Measurements from ENCODE around the gene TEDDM1.

Gene TEDDM1

DNA sequence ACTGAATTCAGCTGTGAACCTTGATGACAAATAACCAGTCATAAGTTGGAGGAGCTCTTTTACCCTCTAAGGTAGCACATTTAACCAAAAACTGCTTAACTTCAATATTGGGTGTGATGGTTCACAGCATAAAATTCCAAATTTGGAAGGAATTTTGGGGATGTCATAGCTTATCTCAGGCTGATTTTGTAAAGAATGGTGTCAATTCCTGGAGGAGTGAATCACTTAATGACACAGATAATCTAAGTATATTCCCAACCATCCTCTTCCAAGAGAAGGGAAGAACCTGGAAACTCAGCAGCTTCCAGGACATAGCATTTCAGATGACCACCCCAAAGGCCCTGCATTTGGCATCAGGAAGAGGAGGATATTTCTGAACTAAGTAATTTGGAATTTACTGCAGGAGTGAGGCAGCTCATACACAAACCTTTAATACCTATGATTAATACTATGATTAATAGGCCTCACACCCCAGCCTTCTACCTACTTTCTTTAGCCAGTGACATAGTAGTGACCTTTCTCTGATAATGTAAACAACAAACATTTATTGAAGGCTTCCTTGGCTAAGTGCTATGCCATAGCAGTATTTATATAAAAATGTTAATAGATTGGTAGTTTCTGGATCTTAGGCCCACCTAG, 23.4 kb downstream of the TEDDM1 start:
- no peak for DNase-seq

DNA sequence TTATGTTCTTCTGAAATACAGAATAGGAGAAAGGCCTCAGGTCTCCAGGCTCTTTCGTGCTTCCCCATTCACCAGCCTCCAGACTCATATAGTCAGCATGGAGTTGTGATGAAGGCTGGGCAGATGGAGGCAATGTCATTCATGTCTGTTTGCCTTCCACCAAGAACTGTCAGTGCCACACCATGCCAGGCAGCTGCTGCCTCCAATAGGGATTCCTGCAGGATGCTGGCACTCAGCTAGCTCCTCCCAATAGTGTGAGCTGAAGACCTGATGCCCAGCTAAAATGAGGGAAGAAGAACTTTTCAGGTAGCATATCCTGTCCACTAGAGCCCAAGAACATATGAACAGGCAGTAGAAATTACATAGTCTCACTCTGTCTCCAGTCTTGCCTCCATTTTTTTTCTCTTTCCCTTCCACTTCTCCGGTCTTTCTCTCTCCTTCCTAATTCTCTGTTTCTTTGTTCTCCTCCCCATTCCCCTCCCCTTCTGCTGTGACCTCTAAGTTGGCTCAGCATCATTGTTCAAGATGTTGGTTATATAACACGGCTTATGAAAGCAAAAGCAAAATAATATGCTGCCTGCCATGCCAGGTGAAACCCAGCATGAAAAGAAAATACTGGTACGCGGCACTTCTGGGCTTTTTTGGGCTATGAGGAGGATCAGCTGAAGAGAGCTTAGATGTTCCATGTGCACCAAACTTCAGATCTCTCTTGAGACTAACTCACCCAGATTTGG, 26.2 kb downstream of the TEDDM1 start:
- DNase-seq = no peak

DNA sequence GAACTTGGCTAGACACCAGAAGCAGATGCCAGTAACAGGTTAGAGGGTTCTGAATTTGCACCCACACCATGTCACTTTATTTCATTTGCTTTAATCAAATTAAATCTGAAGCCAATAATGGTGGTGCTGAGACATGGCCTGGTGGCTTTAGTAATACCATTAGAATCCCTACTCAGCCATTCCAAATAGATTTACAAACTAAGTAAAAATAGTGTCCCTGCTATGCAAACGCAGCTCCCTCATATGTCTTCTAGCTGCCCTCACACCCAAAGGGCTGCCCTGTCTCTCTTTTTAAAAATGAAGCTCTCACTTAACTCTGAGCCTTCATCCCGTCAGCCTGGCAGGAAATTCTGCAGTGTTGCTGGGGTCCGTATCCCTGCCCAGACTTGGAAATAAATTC, 29.9 kb downstream of the TEDDM1 start:
- DNase-seq = no peak

GRCh38 chr1:182368903-182369302, 31.6 kb downstream of the TEDDM1 start:
- DNase-seq = no peak

GRCh38 chr1:182368358-182368757, 32.1 kb downstream of the TEDDM1 start:
- DNase-seq = no peak

- DNase-seq = no peak
Observed at GRCh38 chr1:182367926-182368325, 32.5 kb downstream of the TEDDM1 start.

DNA sequence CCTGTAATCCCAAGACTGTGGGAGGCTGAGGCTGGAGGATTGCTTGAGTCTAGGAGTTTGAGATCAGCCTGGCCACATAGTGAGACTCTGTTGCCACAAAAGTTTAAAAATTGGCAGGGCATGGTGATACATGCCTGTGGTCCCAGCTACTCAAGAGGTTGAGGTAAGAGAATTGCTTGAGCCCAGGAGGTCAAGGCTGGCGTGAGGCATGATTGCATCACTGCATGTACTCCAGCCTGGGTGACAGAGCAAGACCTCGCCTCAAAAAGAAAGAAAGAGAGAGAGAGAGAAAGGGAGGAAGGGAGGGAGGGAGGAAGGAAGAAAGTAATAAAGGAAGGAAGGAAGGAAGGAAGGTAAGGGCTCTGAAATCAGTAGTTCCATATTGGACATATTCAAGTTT, 33.9 kb downstream of the TEDDM1 start:
- DNase-seq = no peak

- DNase-seq = no peak
Observed at GRCh38 chr1:182359645-182360044, 40.8 kb downstream of the TEDDM1 start.

- peak; percentile 55 to 60 for DNase-seq
Observed at GRCh38 chr1:182357913-182358312, 42.6 kb downstream of the TEDDM1 start.

DNA sequence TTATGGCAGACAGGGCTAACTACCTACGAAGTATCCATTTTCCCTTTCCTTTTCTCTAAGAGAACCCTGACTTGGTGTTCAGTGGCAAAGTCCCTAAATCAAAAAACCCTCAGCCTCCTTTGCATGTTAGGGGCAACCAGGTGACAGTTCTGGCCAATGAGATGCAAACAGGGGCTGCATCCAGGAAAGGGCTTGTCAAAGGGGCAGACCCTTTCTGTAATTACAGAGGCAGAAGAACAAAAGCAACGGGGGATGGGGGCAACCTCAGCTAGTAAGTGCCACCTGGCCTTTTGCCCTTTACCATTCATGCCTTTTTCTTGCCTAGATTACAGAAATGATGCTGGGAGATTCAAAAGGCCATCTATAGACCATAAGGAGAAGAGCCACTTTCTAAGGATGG, 43.3 kb downstream of the TEDDM1 start:
- DNase-seq = no peak

DNA sequence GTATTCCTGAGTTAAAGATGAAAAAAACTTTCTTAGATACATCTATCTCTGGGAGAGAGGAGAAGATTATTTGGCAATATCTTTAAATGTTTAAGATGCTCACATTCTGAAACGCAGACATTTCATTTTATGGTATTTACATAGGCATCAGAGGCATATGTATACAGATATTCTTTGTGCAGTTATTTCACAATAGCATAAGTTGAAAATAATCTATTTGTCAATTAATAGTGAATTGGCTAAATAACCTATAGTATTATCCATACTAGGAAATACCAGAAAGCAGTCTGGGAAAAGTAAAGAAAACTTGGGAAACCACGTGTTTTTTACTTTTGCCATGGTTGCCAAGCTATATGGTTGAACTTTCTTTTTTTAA, 44.8 kb downstream of the TEDDM1 start:
- no peak for DNase-seq

DNA sequence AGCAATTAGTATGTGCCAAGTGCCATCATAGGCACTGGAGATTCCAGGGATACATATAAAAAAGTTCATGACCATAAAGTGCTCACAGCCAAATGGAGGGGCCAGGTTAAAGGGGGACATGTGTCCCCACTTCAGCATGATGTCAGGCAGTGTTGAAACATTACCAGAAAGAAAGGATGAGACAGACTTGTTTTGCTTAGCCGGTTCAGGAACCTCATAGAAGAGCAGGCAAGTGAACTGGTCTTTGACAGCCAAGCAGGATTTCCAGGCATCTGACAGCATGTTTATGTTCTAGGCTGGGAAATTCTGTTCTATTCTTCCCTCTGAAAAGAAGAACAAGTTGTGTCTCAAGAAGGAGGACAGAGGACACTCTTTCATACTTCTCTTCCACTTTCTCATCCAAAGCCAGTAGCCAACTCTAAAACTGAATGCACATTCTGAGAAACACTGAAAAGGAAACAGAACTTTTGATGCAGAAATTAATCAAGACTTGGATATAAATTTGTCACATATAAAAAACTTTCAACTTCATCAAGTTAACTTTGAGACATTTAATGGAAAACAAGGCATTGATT, 48.6 kb downstream of the TEDDM1 start:
- DNase-seq = no peak

GRCh38 chr1:182350839-182351238, 49.6 kb downstream of the TEDDM1 start:
- no peak for DNase-seq

DNA sequence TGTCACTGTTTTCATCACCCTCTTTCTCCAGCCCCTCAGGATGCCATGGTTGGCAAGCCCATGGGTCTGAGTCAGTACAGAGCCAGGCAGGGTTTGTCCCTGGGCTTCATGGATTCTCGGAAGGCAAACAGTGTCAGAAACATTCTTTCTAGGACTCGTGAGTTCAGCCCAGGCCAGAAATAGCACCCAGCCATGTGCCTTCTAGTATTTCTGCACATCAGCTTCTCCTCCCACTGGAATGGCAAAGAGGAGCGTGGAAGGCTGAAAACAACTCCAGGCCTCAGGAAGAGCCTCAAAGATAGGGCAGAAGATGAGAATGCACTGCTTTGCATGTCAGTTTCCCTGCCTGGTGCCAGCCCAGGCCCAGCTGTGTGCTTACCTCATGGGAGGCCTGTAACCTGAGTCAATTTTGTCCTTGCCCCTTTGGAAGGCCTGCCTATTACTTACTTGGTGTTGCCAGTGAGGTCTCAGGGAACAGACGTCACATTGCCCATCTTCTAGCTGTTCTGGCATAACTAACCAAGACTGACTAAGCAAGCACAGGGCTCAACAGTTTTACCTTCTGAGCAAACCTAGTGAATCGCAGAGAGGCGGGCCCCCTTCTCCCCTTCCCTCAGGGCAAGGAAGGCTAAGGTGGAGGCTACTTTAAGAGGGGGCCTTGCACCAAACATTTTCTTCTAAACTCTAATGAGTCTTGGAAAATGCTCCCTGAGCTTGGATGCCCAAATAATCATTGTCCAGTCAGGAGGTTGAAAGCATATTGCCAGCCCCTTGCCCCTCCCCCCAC, 51.3 kb downstream of the TEDDM1 start:
- DNase-seq = no peak
